SK-N-SH treated with all-trans-retinoic acid at 6 μM for 48 hours (cell line): Measurements from ENCODE around the gene HAUS6.

Experiments used
- BACH2 ChIP-seq: fragments of 250-450 bp; sonication (Bioruptor Pico); IDR thresholded peaks from 2 replicates; pipeline ENCODE4 v1.9.0; 2021; ENCODE audit warnings: mild to moderate bottlenecking, borderline replicate concordance
- ZFP3 ChIP-seq: fragments of 250-450 bp; sonication (Bioruptor Pico); IDR thresholded peaks from 2 replicates; pipeline ENCODE4 v1.5.0; 2020; ENCODE audit warnings: mild to moderate bottlenecking, moderate library complexity
- TF ChIP-seq, protein P1 (sequence below): fragments of 250-450 bp; sonication (Bioruptor Pico); IDR thresholded peaks from 2 replicates; pipeline ENCODE4 v1.5.1; 2020; ENCODE audit warnings: low read depth, mild to moderate bottlenecking, moderate library complexity
- TF ChIP-seq, protein P2 (sequence below): fragments of 250-450 bp; sonication (Bioruptor Pico); IDR thresholded peaks from 2 replicates; pipeline ENCODE4 v1.8.0; 2020; ENCODE audit warnings: mild to moderate bottlenecking, moderate library complexity, borderline replicate concordance
- TF ChIP-seq, protein P3 (sequence below): fragments of 250-450 bp; sonication (Bioruptor Pico); IDR thresholded peaks from 2 replicates; pipeline ENCODE4 v1.5.1; 2021; ENCODE audit warnings: mild to moderate bottlenecking, moderate library complexity
- TF ChIP-seq, protein P4 (sequence below): fragments of 250-450 bp; sonication (Bioruptor Pico); IDR thresholded peaks from 2 replicates; pipeline ENCODE4 v1.5.0; 2020; ENCODE audit warnings: mild to moderate bottlenecking, moderate library complexity

- TF ChIP-seq, protein P1, sequence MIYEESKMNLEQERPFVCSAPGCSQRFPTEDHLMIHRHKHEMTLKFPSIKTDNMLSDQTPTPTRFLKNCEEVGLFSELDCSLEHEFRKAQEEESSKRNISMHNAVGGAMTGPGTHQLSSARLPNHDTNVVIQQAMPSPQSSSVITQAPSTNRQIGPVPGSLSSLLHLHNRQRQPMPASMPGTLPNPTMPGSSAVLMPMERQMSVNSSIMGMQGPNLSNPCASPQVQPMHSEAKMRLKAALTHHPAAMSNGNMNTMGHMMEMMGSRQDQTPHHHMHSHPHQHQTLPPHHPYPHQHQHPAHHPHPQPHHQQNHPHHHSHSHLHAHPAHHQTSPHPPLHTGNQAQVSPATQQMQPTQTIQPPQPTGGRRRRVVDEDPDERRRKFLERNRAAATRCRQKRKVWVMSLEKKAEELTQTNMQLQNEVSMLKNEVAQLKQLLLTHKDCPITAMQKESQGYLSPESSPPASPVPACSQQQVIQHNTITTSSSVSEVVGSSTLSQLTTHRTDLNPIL (CRISPR knock-in tag), result no peak
- no peak for TF ChIP-seq ZFP3 (CRISPR knock-in tag)
- TF ChIP-seq, protein P2, sequence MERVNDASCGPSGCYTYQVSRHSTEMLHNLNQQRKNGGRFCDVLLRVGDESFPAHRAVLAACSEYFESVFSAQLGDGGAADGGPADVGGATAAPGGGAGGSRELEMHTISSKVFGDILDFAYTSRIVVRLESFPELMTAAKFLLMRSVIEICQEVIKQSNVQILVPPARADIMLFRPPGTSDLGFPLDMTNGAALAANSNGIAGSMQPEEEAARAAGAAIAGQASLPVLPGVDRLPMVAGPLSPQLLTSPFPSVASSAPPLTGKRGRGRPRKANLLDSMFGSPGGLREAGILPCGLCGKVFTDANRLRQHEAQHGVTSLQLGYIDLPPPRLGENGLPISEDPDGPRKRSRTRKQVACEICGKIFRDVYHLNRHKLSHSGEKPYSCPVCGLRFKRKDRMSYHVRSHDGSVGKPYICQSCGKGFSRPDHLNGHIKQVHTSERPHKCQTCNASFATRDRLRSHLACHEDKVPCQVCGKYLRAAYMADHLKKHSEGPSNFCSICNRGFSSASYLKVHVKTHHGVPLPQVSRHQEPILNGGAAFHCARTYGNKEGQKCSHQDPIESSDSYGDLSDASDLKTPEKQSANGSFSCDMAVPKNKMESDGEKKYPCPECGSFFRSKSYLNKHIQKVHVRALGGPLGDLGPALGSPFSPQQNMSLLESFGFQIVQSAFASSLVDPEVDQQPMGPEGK (CRISPR knock-in tag), result no peak
- TF ChIP-seq, protein P3, sequence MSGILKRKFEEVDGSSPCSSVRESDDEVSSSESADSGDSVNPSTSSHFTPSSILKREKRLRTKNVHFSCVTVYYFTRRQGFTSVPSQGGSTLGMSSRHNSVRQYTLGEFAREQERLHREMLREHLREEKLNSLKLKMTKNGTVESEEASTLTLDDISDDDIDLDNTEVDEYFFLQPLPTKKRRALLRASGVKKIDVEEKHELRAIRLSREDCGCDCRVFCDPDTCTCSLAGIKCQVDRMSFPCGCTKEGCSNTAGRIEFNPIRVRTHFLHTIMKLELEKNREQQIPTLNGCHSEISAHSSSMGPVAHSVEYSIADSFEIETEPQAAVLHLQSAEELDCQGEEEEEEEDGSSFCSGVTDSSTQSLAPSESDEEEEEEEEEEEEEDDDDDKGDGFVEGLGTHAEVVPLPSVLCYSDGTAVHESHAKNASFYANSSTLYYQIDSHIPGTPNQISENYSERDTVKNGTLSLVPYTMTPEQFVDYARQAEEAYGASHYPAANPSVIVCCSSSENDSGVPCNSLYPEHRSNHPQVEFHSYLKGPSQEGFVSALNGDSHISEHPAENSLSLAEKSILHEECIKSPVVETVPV (CRISPR knock-in tag), result no peak
- TF ChIP-seq, protein P4, sequence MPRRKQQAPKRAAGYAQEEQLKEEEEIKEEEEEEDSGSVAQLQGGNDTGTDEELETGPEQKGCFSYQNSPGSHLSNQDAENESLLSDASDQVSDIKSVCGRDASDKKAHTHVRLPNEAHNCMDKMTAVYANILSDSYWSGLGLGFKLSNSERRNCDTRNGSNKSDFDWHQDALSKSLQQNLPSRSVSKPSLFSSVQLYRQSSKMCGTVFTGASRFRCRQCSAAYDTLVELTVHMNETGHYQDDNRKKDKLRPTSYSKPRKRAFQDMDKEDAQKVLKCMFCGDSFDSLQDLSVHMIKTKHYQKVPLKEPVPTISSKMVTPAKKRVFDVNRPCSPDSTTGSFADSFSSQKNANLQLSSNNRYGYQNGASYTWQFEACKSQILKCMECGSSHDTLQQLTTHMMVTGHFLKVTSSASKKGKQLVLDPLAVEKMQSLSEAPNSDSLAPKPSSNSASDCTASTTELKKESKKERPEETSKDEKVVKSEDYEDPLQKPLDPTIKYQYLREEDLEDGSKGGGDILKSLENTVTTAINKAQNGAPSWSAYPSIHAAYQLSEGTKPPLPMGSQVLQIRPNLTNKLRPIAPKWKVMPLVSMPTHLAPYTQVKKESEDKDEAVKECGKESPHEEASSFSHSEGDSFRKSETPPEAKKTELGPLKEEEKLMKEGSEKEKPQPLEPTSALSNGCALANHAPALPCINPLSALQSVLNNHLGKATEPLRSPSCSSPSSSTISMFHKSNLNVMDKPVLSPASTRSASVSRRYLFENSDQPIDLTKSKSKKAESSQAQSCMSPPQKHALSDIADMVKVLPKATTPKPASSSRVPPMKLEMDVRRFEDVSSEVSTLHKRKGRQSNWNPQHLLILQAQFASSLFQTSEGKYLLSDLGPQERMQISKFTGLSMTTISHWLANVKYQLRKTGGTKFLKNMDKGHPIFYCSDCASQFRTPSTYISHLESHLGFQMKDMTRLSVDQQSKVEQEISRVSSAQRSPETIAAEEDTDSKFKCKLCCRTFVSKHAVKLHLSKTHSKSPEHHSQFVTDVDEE, result no peak
- no peak for TF ChIP-seq BACH2 (CRISPR knock-in tag)
Measured at GRCh38 chr9:19124430-19124793, 21.7 kb upstream of the HAUS6 start.
